ENCODE results near the gene HRH2. TPM values are rescaled to one million over a fixed set of nuclear protein-coding genes. Genes with fewer than 3 reads are reported as not detected.

The HRH2 gene
- total RNA-seq, 1 donor from 2014 or later = 96.9 TPM

DNA sequence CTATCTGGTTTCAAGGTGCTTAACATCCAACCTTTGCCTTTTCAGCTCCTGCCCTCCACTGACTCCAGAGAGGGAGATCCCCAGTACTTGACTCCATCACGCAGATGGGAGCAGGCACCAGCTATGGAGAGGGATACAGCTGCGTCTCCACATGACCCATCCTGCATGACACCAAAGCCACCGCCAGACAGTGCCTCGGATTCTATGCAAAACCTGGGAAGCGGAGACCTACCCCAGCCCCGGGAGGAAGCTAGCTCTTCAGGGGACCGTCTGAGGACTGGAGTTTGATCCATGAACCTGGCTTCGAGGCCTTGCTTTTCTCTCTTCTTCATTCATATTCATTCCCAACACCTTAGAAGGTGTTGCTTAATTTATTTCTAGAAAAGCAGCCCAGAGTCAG lies 24.8 kb downstream of the HRH2 start:
- intact Hi-C loops (cut with micrococcal nuclease) = no loop called here
- Mint-ChIP-seq H3K36me3 (ENCODE audit: low read depth) (peaks cover 62% of the 10 kb centered on the region), H3K27me3 (ENCODE audit: insufficient read depth) (no peaks in the 10 kb centered on the region), H3K4me1 (ENCODE audit: low read depth) (peaks cover 45% of the 10 kb centered on the region), H3K27ac (no peak overlapping the region), H3K4me3 (no peak overlapping the region), H3K9me3 (no peaks in the 10 kb centered on the region)
- DNase-seq (ENCODE audit: low spot score) = no peak

DNA sequence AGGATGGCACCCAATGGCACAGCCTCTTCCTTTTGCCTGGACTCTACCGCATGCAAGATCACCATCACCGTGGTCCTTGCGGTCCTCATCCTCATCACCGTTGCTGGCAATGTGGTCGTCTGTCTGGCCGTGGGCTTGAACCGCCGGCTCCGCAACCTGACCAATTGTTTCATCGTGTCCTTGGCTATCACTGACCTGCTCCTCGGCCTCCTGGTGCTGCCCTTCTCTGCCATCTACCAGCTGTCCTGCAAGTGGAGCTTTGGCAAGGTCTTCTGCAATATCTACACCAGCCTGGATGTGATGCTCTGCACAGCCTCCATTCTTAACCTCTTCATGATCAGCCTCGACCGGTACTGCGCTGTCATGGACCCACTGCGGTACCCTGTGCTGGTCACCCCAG lies 25.4 kb downstream of the HRH2 start:
- peaks cover 63% of the 10 kb centered on the region for H3K36me3 Mint-ChIP-seq (ENCODE audit: low read depth)
- peaks cover 45% of the 10 kb centered on the region for H3K4me1 Mint-ChIP-seq (ENCODE audit: low read depth)
- intact Hi-C loops (cut with micrococcal nuclease) = no loop called here
- H3K4me3 Mint-ChIP-seq = no peak overlapping the region
- no peak for DNase-seq (ENCODE audit: low spot score)
- H3K27ac Mint-ChIP-seq = no peak overlapping the region
- H3K27me3 Mint-ChIP-seq (ENCODE audit: insufficient read depth) = no peaks in the 10 kb centered on the region
- H3K9me3 Mint-ChIP-seq = no peaks in the 10 kb centered on the region

DNA sequence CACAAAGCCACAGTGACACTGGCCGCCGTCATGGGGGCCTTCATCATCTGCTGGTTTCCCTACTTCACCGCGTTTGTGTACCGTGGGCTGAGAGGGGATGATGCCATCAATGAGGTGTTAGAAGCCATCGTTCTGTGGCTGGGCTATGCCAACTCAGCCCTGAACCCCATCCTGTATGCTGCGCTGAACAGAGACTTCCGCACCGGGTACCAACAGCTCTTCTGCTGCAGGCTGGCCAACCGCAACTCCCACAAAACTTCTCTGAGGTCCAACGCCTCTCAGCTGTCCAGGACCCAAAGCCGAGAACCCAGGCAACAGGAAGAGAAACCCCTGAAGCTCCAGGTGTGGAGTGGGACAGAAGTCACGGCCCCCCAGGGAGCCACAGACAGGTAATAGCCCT lies 26.1 kb downstream of the HRH2 start:
- DNase-seq (ENCODE audit: low spot score) = no peak
- Mint-ChIP-seq H3K27ac (no peak overlapping the region), H3K4me3 (no peak overlapping the region), H3K27me3 (ENCODE audit: insufficient read depth) (no peaks in the 10 kb centered on the region), H3K9me3 (no peaks in the 10 kb centered on the region), H3K36me3 (ENCODE audit: low read depth) (peaks cover 62% of the 10 kb centered on the region), H3K4me1 (ENCODE audit: low read depth) (peaks cover 43% of the 10 kb centered on the region)
- intact Hi-C loops (cut with micrococcal nuclease) = no loop called here

DNA sequence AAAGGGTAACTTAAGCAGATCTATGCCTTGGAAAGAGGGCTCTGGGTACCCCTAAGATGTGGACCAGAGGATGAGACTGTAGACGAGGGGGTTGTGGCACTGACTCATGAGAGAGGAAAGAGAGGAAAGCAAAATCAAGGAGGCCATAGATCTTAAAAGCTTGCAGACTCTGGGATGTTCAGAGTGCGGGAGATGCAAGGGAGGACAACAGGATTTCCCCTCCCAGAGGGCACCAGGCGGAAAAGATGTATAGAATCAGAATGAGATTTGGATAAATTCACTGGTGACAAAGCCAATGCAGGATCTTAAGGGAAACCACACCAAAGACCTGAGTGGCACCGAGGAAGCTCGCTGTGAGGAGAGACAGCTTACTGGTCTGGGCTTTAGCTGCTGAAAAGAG lies 27.1 kb downstream of the HRH2 start:
- intact Hi-C loops (cut with micrococcal nuclease) = no loop called here
- no peak overlapping the region for H3K4me3 Mint-ChIP-seq
- peaks cover 58% of the 10 kb centered on the region for H3K36me3 Mint-ChIP-seq (ENCODE audit: low read depth)
- peak overlapping the region; percentile 47 for H3K27ac Mint-ChIP-seq
- no peaks in the 10 kb centered on the region for H3K27me3 Mint-ChIP-seq (ENCODE audit: insufficient read depth)
- DNase-seq (ENCODE audit: low spot score) = no peak
- H3K4me1 Mint-ChIP-seq (ENCODE audit: low read depth) = peaks cover 40% of the 10 kb centered on the region
- no peaks in the 10 kb centered on the region for H3K9me3 Mint-ChIP-seq

GRCh38 chr5:175685701-175686350 lies 28.0 kb downstream of the HRH2 start:
- Mint-ChIP-seq H3K9me3 (no peaks in the 10 kb centered on the region), H3K4me3 (no peak overlapping the region), H3K4me1 (ENCODE audit: low read depth) (peaks cover 40% of the 10 kb centered on the region), H3K36me3 (ENCODE audit: low read depth) (peaks cover 55% of the 10 kb centered on the region), H3K27me3 (ENCODE audit: insufficient read depth) (no peaks in the 10 kb centered on the region), H3K27ac (no peak overlapping the region)
- intact Hi-C loops (cut with micrococcal nuclease) = no loop called here
- no peak for DNase-seq (ENCODE audit: low spot score)

- Mint-ChIP-seq H3K4me1 (ENCODE audit: low read depth) (peaks cover 38% of the 10 kb centered on the region), H3K36me3 (ENCODE audit: low read depth) (peaks cover 57% of the 10 kb centered on the region), H3K9me3 (no peaks in the 10 kb centered on the region), H3K27ac (no peak overlapping the region), H3K27me3 (ENCODE audit: insufficient read depth) (no peaks in the 10 kb centered on the region), H3K4me3 (no peak overlapping the region)
- intact Hi-C loops (cut with micrococcal nuclease) = no loop called here
- no peak for DNase-seq (ENCODE audit: low spot score)
Measured at GRCh38 chr5:175686396-175686795, 28.5 kb downstream of the HRH2 start.

GRCh38 chr5:175686826-175687225 lies 29.0 kb downstream of the HRH2 start:
- DNase-seq (ENCODE audit: low spot score) = no peak
- H3K27me3 Mint-ChIP-seq (ENCODE audit: insufficient read depth) = no peaks in the 10 kb centered on the region
- intact Hi-C loops (cut with micrococcal nuclease) = no loop called here
- H3K36me3 Mint-ChIP-seq (ENCODE audit: low read depth) = peaks cover 54% of the 10 kb centered on the region
- no peak overlapping the region for H3K27ac Mint-ChIP-seq
- peaks cover 36% of the 10 kb centered on the region for H3K4me1 Mint-ChIP-seq (ENCODE audit: low read depth)
- no peak overlapping the region for H3K4me3 Mint-ChIP-seq
- H3K9me3 Mint-ChIP-seq = no peaks in the 10 kb centered on the region

DNA sequence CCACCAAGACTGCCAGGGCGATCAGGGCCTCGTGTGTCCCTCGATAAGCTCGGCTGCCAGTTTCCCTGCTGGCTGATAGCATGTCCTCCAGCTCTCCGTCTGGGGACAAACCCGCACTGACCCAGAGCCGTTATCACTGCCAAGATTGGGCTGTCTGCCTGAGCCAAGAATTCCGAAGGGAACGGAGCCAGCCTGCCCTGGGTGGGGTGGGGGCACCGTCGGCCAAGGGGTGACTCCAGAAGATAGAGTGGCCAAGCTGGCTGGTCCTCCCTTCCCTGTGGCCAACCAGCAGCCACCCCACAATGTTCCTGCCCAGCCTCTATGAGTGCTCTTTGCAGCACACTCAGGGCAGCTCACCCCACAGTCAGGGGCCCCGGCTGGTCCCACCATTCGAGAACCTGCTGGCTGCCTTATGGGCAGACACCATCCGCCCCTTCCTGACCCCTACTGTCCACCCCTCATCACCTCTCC lies 29.4 kb downstream of the HRH2 start:
- intact Hi-C loops (cut with micrococcal nuclease) = no loop called here
- Mint-ChIP-seq H3K36me3 (ENCODE audit: low read depth) (peaks cover 55% of the 10 kb centered on the region), H3K4me3 (no peak overlapping the region), H3K27ac (no peak overlapping the region), H3K9me3 (no peaks in the 10 kb centered on the region), H3K27me3 (ENCODE audit: insufficient read depth) (no peaks in the 10 kb centered on the region), H3K4me1 (ENCODE audit: low read depth) (peaks cover 36% of the 10 kb centered on the region)
- no peak for DNase-seq (ENCODE audit: low spot score)

DNA sequence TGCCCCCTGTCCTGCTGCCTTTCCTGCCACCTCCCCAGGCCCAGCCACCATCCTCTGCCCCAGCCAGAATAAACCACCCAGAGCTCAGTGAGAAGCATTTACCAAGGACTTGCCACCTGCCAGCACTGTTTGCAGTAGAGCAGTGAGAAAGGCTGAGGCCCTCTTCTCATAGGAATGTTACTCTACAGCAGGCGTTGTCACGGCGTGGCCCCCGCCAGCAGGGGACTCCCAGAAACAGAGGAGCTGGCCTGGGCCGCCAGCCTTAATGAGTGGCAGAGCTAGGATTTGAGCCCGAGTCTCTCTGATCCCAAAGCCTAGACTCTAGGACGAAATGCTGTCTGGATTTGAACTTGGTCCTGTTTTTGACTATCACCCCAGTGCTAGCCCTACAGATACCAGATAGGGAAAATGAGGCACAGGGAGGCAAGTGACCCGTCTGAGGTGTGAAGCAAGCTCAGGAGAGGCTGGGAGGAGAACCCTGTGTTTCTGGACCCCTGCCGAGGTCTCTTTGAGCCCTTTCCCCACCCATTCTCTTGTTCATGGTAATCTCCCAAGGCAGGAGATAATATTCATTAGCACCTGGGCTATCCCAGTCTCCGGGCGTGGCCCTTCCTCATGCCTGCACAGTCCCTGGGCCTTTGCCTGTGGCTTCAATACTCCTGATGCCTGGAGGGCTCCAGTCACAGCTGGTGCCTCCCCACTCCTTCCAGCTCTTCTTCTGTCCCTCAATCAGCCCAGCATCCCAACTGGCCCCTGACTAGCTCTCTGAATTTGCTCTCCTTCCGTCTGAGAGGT lies 30.7 kb downstream of the HRH2 start:
- H3K27me3 Mint-ChIP-seq (ENCODE audit: insufficient read depth) = no peaks in the 10 kb centered on the region
- peaks cover 52% of the 10 kb centered on the region for H3K36me3 Mint-ChIP-seq (ENCODE audit: low read depth)
- H3K27ac Mint-ChIP-seq = no peak overlapping the region
- intact Hi-C loops (cut with micrococcal nuclease) = no loop called here
- no peak overlapping the region for H3K4me3 Mint-ChIP-seq
- DNase-seq (ENCODE audit: low spot score) = no peak
- no peaks in the 10 kb centered on the region for H3K9me3 Mint-ChIP-seq
- H3K4me1 Mint-ChIP-seq (ENCODE audit: low read depth) = peaks cover 37% of the 10 kb centered on the region

- H3K9me3 Mint-ChIP-seq = no peaks in the 10 kb centered on the region
- peaks cover 43% of the 10 kb centered on the region for H3K4me1 Mint-ChIP-seq (ENCODE audit: low read depth)
- H3K27ac Mint-ChIP-seq = peak overlapping the region; percentile 61
- H3K36me3 Mint-ChIP-seq (ENCODE audit: low read depth) = peaks cover 51% of the 10 kb centered on the region
- no peak overlapping the region for H3K4me3 Mint-ChIP-seq
- intact Hi-C loops (cut with micrococcal nuclease) = no loop called here
- H3K27me3 Mint-ChIP-seq (ENCODE audit: insufficient read depth) = no peaks in the 10 kb centered on the region
- no peak for DNase-seq (ENCODE audit: low spot score)
Measured at GRCh38 chr5:175689147-175689991, 31.5 kb downstream of the HRH2 start.

DNA sequence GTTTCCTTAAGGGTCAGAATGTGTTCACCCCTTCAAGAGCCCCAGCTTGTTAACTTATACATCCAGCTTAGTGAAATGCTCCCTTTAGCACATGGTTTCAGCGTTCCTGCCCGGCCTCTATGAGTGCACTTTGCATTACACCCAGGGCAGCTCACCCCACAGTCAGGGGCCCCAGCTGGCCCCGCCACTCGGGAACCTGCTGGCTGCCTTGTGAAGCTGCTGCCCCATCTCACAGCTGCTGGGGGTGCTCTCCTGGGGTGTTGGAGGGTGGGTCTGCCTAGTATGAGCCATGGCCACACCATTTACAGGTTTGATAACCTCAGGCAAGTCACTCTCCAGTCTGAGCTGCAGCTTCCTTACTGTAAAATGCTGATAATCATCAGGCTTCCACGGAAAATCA lies 32.2 kb downstream of the HRH2 start:
- intact Hi-C loops (cut with micrococcal nuclease) = no loop called here
- Mint-ChIP-seq H3K4me3 (no peak overlapping the region), H3K27ac (no peak overlapping the region), H3K27me3 (ENCODE audit: insufficient read depth) (no peaks in the 10 kb centered on the region), H3K9me3 (no peaks in the 10 kb centered on the region), H3K36me3 (ENCODE audit: low read depth) (peaks cover 48% of the 10 kb centered on the region), H3K4me1 (ENCODE audit: low read depth) (peaks cover 42% of the 10 kb centered on the region)
- no peak for DNase-seq (ENCODE audit: low spot score)

GRCh38 chr5:175690586-175690985 lies 32.7 kb downstream of the HRH2 start:
- no peak for DNase-seq (ENCODE audit: low spot score)
- H3K4me1 Mint-ChIP-seq (ENCODE audit: low read depth) = peaks cover 47% of the 10 kb centered on the region
- no peaks in the 10 kb centered on the region for H3K9me3 Mint-ChIP-seq
- H3K36me3 Mint-ChIP-seq (ENCODE audit: low read depth) = peaks cover 50% of the 10 kb centered on the region
- intact Hi-C loops (cut with micrococcal nuclease) = no loop called here
- peak overlapping the region; percentile 37 for H3K27ac Mint-ChIP-seq
- H3K4me3 Mint-ChIP-seq = peak overlapping the region; percentile 28
- H3K27me3 Mint-ChIP-seq (ENCODE audit: insufficient read depth) = no peaks in the 10 kb centered on the region

DNA sequence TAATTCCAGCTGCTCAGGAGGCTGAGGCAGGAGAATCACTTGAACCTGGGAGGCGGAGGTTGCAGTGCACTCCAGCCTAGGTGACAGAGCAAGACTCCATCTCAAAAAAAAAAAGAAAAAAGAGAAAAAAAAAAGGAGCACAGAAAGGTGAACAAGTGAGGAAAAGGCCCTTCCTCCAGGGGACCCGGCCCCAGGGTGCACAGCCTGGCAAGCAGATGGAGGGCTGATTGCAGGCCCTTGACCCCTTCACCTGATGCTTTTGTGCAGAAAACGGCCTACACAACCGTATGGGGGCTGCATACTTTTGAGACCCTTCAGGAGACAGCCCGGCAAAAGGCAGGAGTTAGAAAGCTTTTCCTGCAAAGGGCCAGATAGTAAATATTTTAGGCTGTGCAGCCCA lies 33.9 kb downstream of the HRH2 start:
- intact Hi-C loops (cut with micrococcal nuclease) = no loop called here
- Mint-ChIP-seq H3K9me3 (no peaks in the 10 kb centered on the region), H3K27me3 (ENCODE audit: insufficient read depth) (no peaks in the 10 kb centered on the region), H3K27ac (no peak overlapping the region), H3K4me3 (no peak overlapping the region), H3K36me3 (ENCODE audit: low read depth) (peaks cover 52% of the 10 kb centered on the region), H3K4me1 (ENCODE audit: low read depth) (peaks cover 58% of the 10 kb centered on the region)
- no peak for DNase-seq (ENCODE audit: low spot score)
